Neural progenitor cell (in vitro differentiated cells): ENCODE data around the gene CCDC91. TPM values are rescaled to one million over a fixed set of nuclear protein-coding genes. Genes with fewer than 3 reads are reported as not detected.

ENCODE experiments used
- DNase-seq: peaks from one replicate; pipeline ENCODE4 v3.0.0-alpha.2; 2016; ENCODE audit warnings: low spot score
- H2AFZ ChIP-seq: fragments of 200-600 bp; sonication (generic); replicated peaks from 2 replicates; pipeline ENCODE4 v1.6.1; 2016; ENCODE audit warnings: antibody characterized with exemption
- H3F3A ChIP-seq: fragments of 200-600 bp; sonication (generic); 2 replicates; pipeline ENCODE4 v1.6.1; 2016; ENCODE audit warnings: antibody characterized with exemption, low read depth
- H3K27ac ChIP-seq: fragments of 200-600 bp; sonication (generic); 2 replicates; pipeline ENCODE4 v1.5.1; 2016; ENCODE audit warnings: mild to moderate bottlenecking
- H3K27me3 ChIP-seq: fragments of 200-600 bp; sonication (generic); 2 replicates; pipeline ENCODE4 v1.6.1; 2016; ENCODE audit warnings: mild to moderate bottlenecking, moderate library complexity
- H3K36me3 ChIP-seq: fragments of 200-600 bp; sonication (generic); 2 replicates; pipeline ENCODE4 v1.5.1; 2016
- H3K4me1 ChIP-seq: fragments of 200-600 bp; sonication (generic); 2 replicates; pipeline ENCODE4 v1.6.1; 2016; ENCODE audit warnings: mixed run types
- H3K4me2 ChIP-seq: fragments of 200-600 bp; sonication (generic); 2 replicates; pipeline ENCODE4 v1.6.1; 2016
- H3K4me3 ChIP-seq: fragments of 200-600 bp; sonication (generic); 2 replicates; pipeline ENCODE4 v1.5.1; 2016
- H3K79me2 ChIP-seq: fragments of 200-600 bp; sonication (generic); 2 replicates; pipeline ENCODE4 v1.6.1; 2016; ENCODE audit warnings: low read depth
- H3K9ac ChIP-seq: fragments of 200-600 bp; sonication (generic); 2 replicates; pipeline ENCODE4 v1.6.1; 2016
- H3K9me3 ChIP-seq: fragments of 200-600 bp; sonication (generic); 2 replicates; pipeline ENCODE4 v1.5.1; 2016; ENCODE audit warnings: low read depth
- H4K20me1 ChIP-seq: fragments of 200-600 bp; sonication (generic); 2 replicates; pipeline ENCODE4 v1.6.1; 2016; ENCODE audit warnings: low read depth
- H3K27ac Mint-ChIP-seq: 3 replicates; pipeline ENCODE4 v1.8.0; 2021; ENCODE audit warnings: mixed read lengths
- H3K27me3 Mint-ChIP-seq: 2 replicates; pipeline ENCODE4 v1.8.0; 2022; ENCODE audit warnings: low read depth, mild to moderate bottlenecking, inconsistent platforms, moderate library complexity, mixed read lengths; ENCODE audit not compliant: insufficient read depth
- H3K36me3 Mint-ChIP-seq: 3 replicates; pipeline ENCODE4 v1.8.0; 2021; ENCODE audit warnings: mixed read lengths
- H3K4me1 Mint-ChIP-seq: 3 replicates; pipeline ENCODE4 v1.8.0; 2021; ENCODE audit warnings: mixed read lengths
- H3K4me3 Mint-ChIP-seq: 3 replicates; pipeline ENCODE4 v1.8.0; 2021; ENCODE audit warnings: mild to moderate bottlenecking, moderate library complexity, mixed read lengths
- H3K9me3 Mint-ChIP-seq: 3 replicates; pipeline ENCODE4 v1.8.0; 2020; ENCODE audit warnings: mixed read lengths
- CTCF ChIP-seq: fragments of 200-600 bp; sonication (generic); IDR thresholded peaks from 2 replicates; pipeline ENCODE4 v1.5.1; 2017; ENCODE audit warnings: antibody characterized with exemption, mild to moderate bottlenecking
- EZH2 ChIP-seq: fragments of 200-600 bp; sonication (generic); IDR thresholded peaks from 2 replicates; pipeline ENCODE4 v1.6.1; 2017; ENCODE audit warnings: antibody characterized with exemption, mild to moderate bottlenecking, moderate library complexity
- EZH2phosphoT487 ChIP-seq: fragments of 200-600 bp; sonication (generic); IDR thresholded peaks from 2 replicates; pipeline ENCODE4 v1.6.1; 2017; ENCODE audit warnings: antibody characterized with exemption
- total RNA-seq: library from RNA; depleted of rRNA; stranded (reverse); fragments of >200 nt; gene quantifications from 2 replicates; pipeline ENCODE4 v1.2.3, GENCODE V29; 2015; ENCODE audit warnings: low replicate concordance

Gene CCDC91
- total RNA-seq, 1 donor from 2014 or later: 35.8 TPM

- Histone ChIP-seq H3K9me3 (no peaks in the 10 kb centered on the region), H2AFZ (no peak overlapping the region), H3K9ac (no peak overlapping the region), H3K4me3 (no peak overlapping the region), H3K36me3 (no peaks in the 10 kb centered on the region), H3F3A (no peaks in the 10 kb centered on the region), H3K4me2 (no peak overlapping the region), H3K4me1 (no peaks in the 10 kb centered on the region), H4K20me1 (no peaks in the 10 kb centered on the region), H3K79me2 (no peaks in the 10 kb centered on the region), H3K27me3 (no peaks in the 10 kb centered on the region), H3K27ac (no peak overlapping the region)
- DNase-seq: no peak
- H3K4me3 Mint-ChIP-seq: no peak overlapping the region
- no peak overlapping the region for H3K27ac Mint-ChIP-seq
- H3K36me3 Mint-ChIP-seq: peaks cover 6% of the 10 kb centered on the region
- no peak for TF ChIP-seq EZH2phosphoT487
- no peak for TF ChIP-seq EZH2
- TF ChIP-seq CTCF: no peak
- peaks cover 20% of the 10 kb centered on the region for H3K9me3 Mint-ChIP-seq
- no peaks in the 10 kb centered on the region for H3K27me3 Mint-ChIP-seq
- no peaks in the 10 kb centered on the region for H3K4me1 Mint-ChIP-seq
These were observed 88.2 kb downstream of the CCDC91 start for GRCh38 chr12:28278499-28278898.

GRCh38 chr12:28278960-28279359, 88.7 kb downstream of the CCDC91 start:
- no peaks in the 10 kb centered on the region for H3K4me1 Mint-ChIP-seq
- Histone ChIP-seq H2AFZ (no peak overlapping the region), H3K4me2 (no peak overlapping the region), H3K9ac (no peak overlapping the region), H3K79me2 (no peaks in the 10 kb centered on the region), H3K36me3 (no peaks in the 10 kb centered on the region), H4K20me1 (no peaks in the 10 kb centered on the region), H3K4me1 (no peaks in the 10 kb centered on the region), H3K27ac (no peak overlapping the region), H3K9me3 (no peaks in the 10 kb centered on the region), H3K27me3 (no peaks in the 10 kb centered on the region), H3F3A (no peaks in the 10 kb centered on the region), H3K4me3 (no peak overlapping the region)
- no peak overlapping the region for H3K4me3 Mint-ChIP-seq
- H3K36me3 Mint-ChIP-seq: peaks cover 4% of the 10 kb centered on the region
- no peaks in the 10 kb centered on the region for H3K27me3 Mint-ChIP-seq
- H3K9me3 Mint-ChIP-seq: peaks cover 18% of the 10 kb centered on the region
- TF ChIP-seq EZH2 (no peak), CTCF (no peak), EZH2phosphoT487 (no peak)
- no peak for DNase-seq
- H3K27ac Mint-ChIP-seq: no peak overlapping the region

- Histone ChIP-seq H4K20me1 (no peaks in the 10 kb centered on the region), H3K4me2 (no peak overlapping the region)
- H3K4me1 Mint-ChIP-seq: no peaks in the 10 kb centered on the region
These were observed 96.1 kb downstream of the CCDC91 start for GRCh38 chr12:28286352-28286751.

More at GRCh38 chr12:28286352-28286751, 96.1 kb downstream of the CCDC91 start:
- TF ChIP-seq EZH2 (no peak), EZH2phosphoT487 (no peak), CTCF (no peak)
- H3K79me2 ChIP-seq: peaks cover 18% of the 10 kb centered on the region
- H3K4me1 ChIP-seq: no peaks in the 10 kb centered on the region
- no peak overlapping the region for H3K27ac ChIP-seq
- Mint-ChIP-seq H3K27ac (no peak overlapping the region), H3K9me3 (peaks cover 24% of the 10 kb centered on the region), H3K27me3 (peaks cover 2% of the 10 kb centered on the region), H3K4me3 (no peak overlapping the region), H3K36me3 (peaks cover 7% of the 10 kb centered on the region)
- H3K36me3 ChIP-seq: no peaks in the 10 kb centered on the region
- no peaks in the 10 kb centered on the region for H3K27me3 ChIP-seq
- no peak overlapping the region for H3K9ac ChIP-seq
- no peak overlapping the region for H2AFZ ChIP-seq
- peaks cover 4% of the 10 kb centered on the region for H3K9me3 ChIP-seq
- no peak overlapping the region for H3K4me3 ChIP-seq
- H3F3A ChIP-seq: no peaks in the 10 kb centered on the region
- DNase-seq: no peak
